Anterior cingulate cortex (tissue), 58 donors: ENCODE data around the gene TBC1D4.
"Not testable (repeated sequence)": the region's sequence is repeated elsewhere in the genome, so short reads cannot be mapped to it uniquely, and the experiment has no call there.

Source experiments
- DNase-seq, 58 donors: peaks; one replicate each; lab custom pipeline; 2025; lab: John Stamatoyannopoulos, UW

The TBC1D4 gene

GRCh38 chr13:75334634-75335447, 147.1 kb downstream of the TBC1D4 start:
- DNase-seq, result no peak

- DNase-seq, result no peak
Observed at GRCh38 chr13:75333103-75333502, 148.9 kb downstream of the TBC1D4 start.

- no peak for DNase-seq
Observed at GRCh38 chr13:75331792-75332349, 150.1 kb downstream of the TBC1D4 start.

- DNase-seq, result no peak
Observed at GRCh38 chr13:75330770-75331169, 151.2 kb downstream of the TBC1D4 start.

- no peak for DNase-seq
Observed at GRCh38 chr13:75329723-75330122, 152.2 kb downstream of the TBC1D4 start.

GRCh38 chr13:75329097-75329496, 152.9 kb downstream of the TBC1D4 start:
- DNase-seq, result no peak

- no peak for DNase-seq
Observed at GRCh38 chr13:75327135-75327510, 154.8 kb downstream of the TBC1D4 start.

- no peak for DNase-seq
Observed at GRCh38 chr13:75326173-75327134, 155.5 kb downstream of the TBC1D4 start.

- DNase-seq, result no peak
Observed at GRCh38 chr13:75325711-75326110, 156.3 kb downstream of the TBC1D4 start.

- DNase-seq, result no peak
Observed at GRCh38 chr13:75324413-75324940, 157.5 kb downstream of the TBC1D4 start.

GRCh38 chr13:75321084-75321483, 160.9 kb downstream of the TBC1D4 start:
- DNase-seq, result no peak

- peak in 1 of 58 donors; percentile 21 for DNase-seq
Observed at GRCh38 chr13:75319254-75319653, 162.7 kb downstream of the TBC1D4 start.

GRCh38 chr13:75318138-75318833, 163.7 kb downstream of the TBC1D4 start:
- no peak for DNase-seq

GRCh38 chr13:75316427-75316826, 165.5 kb downstream of the TBC1D4 start:
- no peak for DNase-seq

GRCh38 chr13:75312884-75313520, 169.0 kb downstream of the TBC1D4 start:
- no peak for DNase-seq

- DNase-seq, result no peak
Observed at GRCh38 chr13:75309981-75310580, 171.9 kb downstream of the TBC1D4 start.

GRCh38 chr13:75308222-75308621, 173.7 kb downstream of the TBC1D4 start:
- DNase-seq, result no peak

- no peak for DNase-seq
Observed at GRCh38 chr13:75307370-75307949, 174.5 kb downstream of the TBC1D4 start.

- not testable (repeated sequence) for DNase-seq
Observed at GRCh38 chr13:75306967-75307366, 175.0 kb downstream of the TBC1D4 start.
